Glutamatergic neuron (in vitro differentiated cells): ENCODE measurements around the gene KCNB1. TPM values are rescaled to one million over a fixed set of nuclear protein-coding genes. Genes with fewer than 3 reads are reported as not detected.

Experiments used
- DNase-seq: peaks from one replicate; pipeline ENCODE4 v3.0.0; 2022
- H3K27ac Mint-ChIP-seq: one replicate; pipeline ENCODE4 v1.8.0; 2020; ENCODE audit warnings: mild to moderate bottlenecking, mixed read lengths, inconsistent platforms; ENCODE audit not compliant: unreplicated experiment
- H3K27me3 Mint-ChIP-seq: one replicate; pipeline ENCODE4 v1.8.0; 2020; ENCODE audit warnings: mild to moderate bottlenecking, moderate library complexity, mixed read lengths, inconsistent platforms; ENCODE audit not compliant: unreplicated experiment
- H3K36me3 Mint-ChIP-seq: one replicate; pipeline ENCODE4 v1.8.0; 2020; ENCODE audit warnings: mild to moderate bottlenecking, mixed read lengths, inconsistent platforms; ENCODE audit not compliant: unreplicated experiment
- H3K4me1 Mint-ChIP-seq: one replicate; pipeline ENCODE4 v1.8.0; 2020; ENCODE audit warnings: mild to moderate bottlenecking, low read depth, mixed read lengths, inconsistent platforms; ENCODE audit not compliant: unreplicated experiment
- H3K4me3 Mint-ChIP-seq: one replicate; pipeline ENCODE4 v1.8.0; 2020; ENCODE audit warnings: mild to moderate bottlenecking, mixed read lengths, inconsistent platforms; ENCODE audit not compliant: unreplicated experiment
- H3K9me3 Mint-ChIP-seq: one replicate; pipeline ENCODE4 v1.8.0; 2020; ENCODE audit warnings: mild to moderate bottlenecking, moderate library complexity, mixed read lengths, inconsistent platforms; ENCODE audit not compliant: unreplicated experiment
- CTCF ChIP-seq: fragments of 200-600 bp; sonication (generic); IDR thresholded peaks from one replicate; pipeline ENCODE4 v1.5.0; 2021; ENCODE audit not compliant: partially characterized antibody, unreplicated experiment
- total RNA-seq: library from RNA; stranded (reverse); fragmentation: NEBNext Ultra II Directional; extraction: Animal tissue kit (Norgen Biotek cat#: 25700); gene quantifications from one replicate; pipeline ENCODE4 v1.2.1, GENCODE V29; 2021; ENCODE audit not compliant: unreplicated experiment

Gene KCNB1
- total RNA-seq, 1 donor from 2014 or later: 3.1 TPM

- no peaks in the 10 kb centered on the region for H3K36me3 Mint-ChIP-seq
These were observed 100.6 kb downstream of the KCNB1 start for GRCh38 chr20:49381558-49382493.

GRCh38 chr20:49380337-49380780 is 102.1 kb downstream of the KCNB1 start:
- no peak overlapping the region for H3K27ac Mint-ChIP-seq
- H3K9me3 Mint-ChIP-seq: no peaks in the 10 kb centered on the region
- TF ChIP-seq CTCF: no peak
- no peaks in the 10 kb centered on the region for H3K36me3 Mint-ChIP-seq
- H3K27me3 Mint-ChIP-seq: peaks cover 2% of the 10 kb centered on the region
- no peak for DNase-seq
- no peak overlapping the region for H3K4me3 Mint-ChIP-seq
- H3K4me1 Mint-ChIP-seq: no peaks in the 10 kb centered on the region

More at GRCh38 chr20:49381558-49382493, 100.6 kb downstream of the KCNB1 start:
- H3K4me1 Mint-ChIP-seq: no peaks in the 10 kb centered on the region
- no peak overlapping the region for H3K27ac Mint-ChIP-seq
- no peak for DNase-seq
- H3K27me3 Mint-ChIP-seq: peaks cover 2% of the 10 kb centered on the region
- H3K4me3 Mint-ChIP-seq: no peak overlapping the region
- no peaks in the 10 kb centered on the region for H3K9me3 Mint-ChIP-seq
- no peak for TF ChIP-seq CTCF

GRCh38 chr20:49379338-49379737 is 103.1 kb downstream of the KCNB1 start:
- DNase-seq: no peak
- H3K9me3 Mint-ChIP-seq: no peaks in the 10 kb centered on the region
- no peak overlapping the region for H3K4me3 Mint-ChIP-seq
- H3K4me1 Mint-ChIP-seq: no peaks in the 10 kb centered on the region
- no peaks in the 10 kb centered on the region for H3K27me3 Mint-ChIP-seq
- H3K36me3 Mint-ChIP-seq: no peaks in the 10 kb centered on the region
- no peak overlapping the region for H3K27ac Mint-ChIP-seq
- no peak for TF ChIP-seq CTCF

GRCh38 chr20:49377326-49377725 is 105.1 kb downstream of the KCNB1 start:
- Mint-ChIP-seq H3K27me3 (peaks cover 1% of the 10 kb centered on the region), H3K36me3 (no peaks in the 10 kb centered on the region), H3K27ac (no peak overlapping the region), H3K4me3 (no peak overlapping the region), H3K9me3 (no peaks in the 10 kb centered on the region), H3K4me1 (no peaks in the 10 kb centered on the region)
- no peak for TF ChIP-seq CTCF
- DNase-seq: no peak

GRCh38 chr20:49375170-49375569 is 107.3 kb downstream of the KCNB1 start:
- no peak overlapping the region for H3K27ac Mint-ChIP-seq
- no peak overlapping the region for H3K4me3 Mint-ChIP-seq
- H3K4me1 Mint-ChIP-seq: no peaks in the 10 kb centered on the region
- peaks cover 1% of the 10 kb centered on the region for H3K27me3 Mint-ChIP-seq
- no peak for DNase-seq
- no peaks in the 10 kb centered on the region for H3K9me3 Mint-ChIP-seq
- no peak for TF ChIP-seq CTCF
- H3K36me3 Mint-ChIP-seq: no peaks in the 10 kb centered on the region
